Body of pancreas (tissue), 4 donors: ENCODE results near the gene UGT1A6. TPM values are rescaled to one million over a fixed set of nuclear protein-coding genes. Genes with fewer than 3 reads are reported as not detected.

Experiments
- ATAC-seq: fragments of 150-250 bp; one replicate; pipeline ENCODE4 v1.9.1; 2016
- DNase-seq, 4 donors: peaks; one replicate each; pipeline ENCODE4 v3.0.0-alpha.2; 2019
- H3K27ac ChIP-seq, 4 donors: fragments of 200-600 bp; sonication (generic); 1 replicate in 3 of 4; 2 replicates in 1 of 4; pipeline versions ENCODE4 v1.5.1 to v1.6.1; 2016 to 2019; ENCODE audit warnings: mild to moderate bottlenecking in 1 of 4, mixed read lengths in 1 of 4, moderate library complexity in 1 of 4
- H3K27me3 ChIP-seq, 2 donors: fragments of 200-600 bp; sonication (generic); one replicate each; pipeline ENCODE4 v1.6.0; 2016; ENCODE audit warnings: mild to moderate bottlenecking in 1 of 2
- H3K36me3 ChIP-seq, 2 donors: fragments of 200-600 bp; sonication (generic); replicated peaks in 1 of 2; 2 replicates each; pipeline ENCODE4 v1.5.1; 2016; ENCODE audit warnings: low read depth in 2 of 2; ENCODE audit not compliant: insufficient read depth in 1 of 2
- H3K4me1 ChIP-seq: fragments of 200-600 bp; sonication (generic); one replicate; pipeline ENCODE4 v1.6.0; 2016
- H3K4me3 ChIP-seq, 2 donors: fragments of 200-600 bp; sonication (generic); 1 replicate in 1 of 2; 2 replicates in 1 of 2; pipeline ENCODE4 v1.5.1; 2016 to 2019
- H3K9me3 ChIP-seq, 3 donors: fragments of 200-600 bp; sonication (generic); 1 replicate in 2 of 3; 2 replicates in 1 of 3; pipeline ENCODE4 v1.5.1; 2016
- POLR2A ChIP-seq, 3 donors: fragments of 450-650 bp; IDR thresholded peaks; one replicate each; pipeline ENCODE4 v1.6.1; 2016; ENCODE audit warnings: antibody characterized with exemption in 3 of 3, mild to moderate bottlenecking in 2 of 3
- whole genome bisulfite sequencing, 2 donors: methylation state at CpG; one replicate each; pipeline ENCODE4 v1.1.5; 2017; 5-methylcytosine and 5-hydroxymethylcytosine counted together
- intact Hi-C: fragments of 100-400 bp; cut with DNase I; formaldehyde crosslinking; loops from one replicate; pipeline ENCODE4 v1.15.1; 2023
- total RNA-seq, 2 donors: library from RNA; depleted of rRNA; stranded (reverse); fragments of >200 nt; gene quantifications; one replicate each; pipeline ENCODE4 v1.1.0, GENCODE V29; 2016
- TF ChIP-seq, protein P1 (sequence below), 7 experiments: fragments of 450-650 bp in 4 of 7; fragments of 200-600 bp in 3 of 7; sonication (generic) in 3 of 7; IDR thresholded peaks; one replicate each; pipeline ENCODE4 v1.5.1; 2016 to 2019; ENCODE audit warnings: antibody characterized with exemption in 7 of 7

UGT1A6 gene
- total RNA-seq, 2 donors from 2014 or later: 0.33 TPM; not detected in 1

GRCh38 chr2:233801357-233802131 lies 108.9 kb downstream of the UGT1A6 start:
- WGBS, 2 donors: 55 to 68% methylated on average over 8 to 9 of the region's 9 CpGs
- ATAC-seq (no peak), DNase-seq (no peak)
- Histone ChIP-seq H3K4me3 (no peak overlapping the region), H3K4me1 (no peaks in the 10 kb centered on the region), H3K9me3 (no peaks in the 10 kb centered on the region), H3K36me3 (no peaks in the 10 kb centered on the region), H3K27ac (no peak overlapping the region), H3K27me3 (no peaks in the 10 kb centered on the region)
- intact Hi-C loops: no loop called here
- TF ChIP-seq, protein P1, sequence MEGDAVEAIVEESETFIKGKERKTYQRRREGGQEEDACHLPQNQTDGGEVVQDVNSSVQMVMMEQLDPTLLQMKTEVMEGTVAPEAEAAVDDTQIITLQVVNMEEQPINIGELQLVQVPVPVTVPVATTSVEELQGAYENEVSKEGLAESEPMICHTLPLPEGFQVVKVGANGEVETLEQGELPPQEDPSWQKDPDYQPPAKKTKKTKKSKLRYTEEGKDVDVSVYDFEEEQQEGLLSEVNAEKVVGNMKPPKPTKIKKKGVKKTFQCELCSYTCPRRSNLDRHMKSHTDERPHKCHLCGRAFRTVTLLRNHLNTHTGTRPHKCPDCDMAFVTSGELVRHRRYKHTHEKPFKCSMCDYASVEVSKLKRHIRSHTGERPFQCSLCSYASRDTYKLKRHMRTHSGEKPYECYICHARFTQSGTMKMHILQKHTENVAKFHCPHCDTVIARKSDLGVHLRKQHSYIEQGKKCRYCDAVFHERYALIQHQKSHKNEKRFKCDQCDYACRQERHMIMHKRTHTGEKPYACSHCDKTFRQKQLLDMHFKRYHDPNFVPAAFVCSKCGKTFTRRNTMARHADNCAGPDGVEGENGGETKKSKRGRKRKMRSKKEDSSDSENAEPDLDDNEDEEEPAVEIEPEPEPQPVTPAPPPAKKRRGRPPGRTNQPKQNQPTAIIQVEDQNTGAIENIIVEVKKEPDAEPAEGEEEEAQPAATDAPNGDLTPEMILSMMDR (IDR thresholded peaks at IDR 0.05): no peak
- no peak for TF ChIP-seq POLR2A (IDR thresholded peaks at IDR 0.05)

GRCh38 chr2:233802132-233802815 lies 109.6 kb downstream of the UGT1A6 start:
- ATAC-seq (no peak), DNase-seq (no peak)
- TF ChIP-seq, protein P1 (IDR thresholded peaks at IDR 0.05): no peak
- no peak for TF ChIP-seq POLR2A (IDR thresholded peaks at IDR 0.05)
- H3K4me3 ChIP-seq: no peak overlapping the region
- no peaks in the 10 kb centered on the region for H3K27me3 ChIP-seq
- intact Hi-C loops: no loop called here
- H3K36me3 ChIP-seq: no peaks in the 10 kb centered on the region
- no peaks in the 10 kb centered on the region for H3K4me1 ChIP-seq
- H3K9me3 ChIP-seq: no peaks in the 10 kb centered on the region
- 33 to 52% methylated on average over 1 to 3 of the region's 3 CpGs for WGBS, 2 donors
- H3K27ac ChIP-seq: no peak overlapping the region

- H3K36me3 ChIP-seq: no peaks in the 10 kb centered on the region
- intact Hi-C loops: no loop called here
- H3K4me3 ChIP-seq: no peak overlapping the region
- H3K9me3 ChIP-seq: no peaks in the 10 kb centered on the region
- WGBS, 2 donors: 44 to 67% methylated on average over 1 to 2 of the region's 2 CpGs
- H3K4me1 ChIP-seq: no peaks in the 10 kb centered on the region
- TF ChIP-seq, protein P1 (IDR thresholded peaks at IDR 0.05): no peak
- no peak for TF ChIP-seq POLR2A (IDR thresholded peaks at IDR 0.05)
- ATAC-seq: no peak
- no peaks in the 10 kb centered on the region for H3K27me3 ChIP-seq
- no peak overlapping the region for H3K27ac ChIP-seq
- no peak for DNase-seq
These were observed 110.7 kb downstream of the UGT1A6 start for GRCh38 chr2:233803292-233803911.

DNA sequence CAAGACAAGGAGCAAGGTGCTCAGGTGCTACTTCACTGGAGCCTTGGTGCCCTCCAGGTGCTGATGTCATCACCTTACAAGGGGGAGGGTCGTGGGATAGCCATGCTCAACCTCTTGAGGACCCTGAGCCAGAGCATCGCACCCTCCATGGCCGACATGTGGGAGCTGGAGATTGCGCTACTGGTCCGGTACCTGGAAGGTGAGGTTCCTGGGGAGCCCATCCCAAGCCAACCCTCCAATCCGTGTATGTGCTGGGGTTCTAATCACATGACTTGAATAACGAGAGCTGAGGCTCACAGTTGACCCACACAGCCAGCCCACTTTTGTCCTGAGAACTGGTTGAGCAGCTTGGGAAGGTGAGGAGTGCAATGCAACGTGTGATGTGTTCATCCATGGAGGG lies 111.3 kb downstream of the UGT1A6 start:
- TF ChIP-seq POLR2A (IDR thresholded peaks at IDR 0.05): no peak
- TF ChIP-seq, protein P1 (IDR thresholded peaks at IDR 0.05): no peak
- no peaks in the 10 kb centered on the region for H3K4me1 ChIP-seq
- H3K36me3 ChIP-seq: no peaks in the 10 kb centered on the region
- DNase-seq (no peak), ATAC-seq (no peak)
- WGBS, 2 donors: 35 to 56% methylated on average over 5 to 8 of the region's 8 CpGs
- no peaks in the 10 kb centered on the region for H3K9me3 ChIP-seq
- no peak overlapping the region for H3K4me3 ChIP-seq
- H3K27me3 ChIP-seq: no peaks in the 10 kb centered on the region
- no peak overlapping the region for H3K27ac ChIP-seq
- intact Hi-C loops: no loop called here
